Calu3 (cell line): ENCODE measurements around the gene CTSC. TPM values are rescaled to one million over a fixed set of nuclear protein-coding genes. Genes with fewer than 3 reads are reported as not detected.
A peak's percentile ranks its signal among the peaks of the same experiment; 100 is the strongest.

Experiments
- BruUV-seq: library from RNA; stranded (reverse); fragments of 400-500 nt; replicated peaks from 2 replicates; lab custom pipeline; 2021; lab: Mats Ljungman, UMichigan
- CTCF ChIA-PET: fragments of 300-600 bp; sonication (Branson Sonifier 250); formaldehyde crosslinking; loops from one replicate; lab custom pipeline; 2022; ENCODE audit warnings: antibody characterized with exemption; lab: Charles Lee
- DNase-seq: peaks from one replicate; pipeline ENCODE4 v3.0.0; 2022
- H3K27ac Mint-ChIP-seq: one replicate; pipeline ENCODE4 v1.8.0; 2022; ENCODE audit warnings: mixed read lengths; ENCODE audit not compliant: unreplicated experiment
- H3K27me3 Mint-ChIP-seq: one replicate; pipeline ENCODE4 v1.8.0; 2022; ENCODE audit warnings: mixed read lengths; ENCODE audit not compliant: unreplicated experiment
- H3K36me3 Mint-ChIP-seq: one replicate; pipeline ENCODE4 v1.8.0; 2022; ENCODE audit warnings: mild to moderate bottlenecking, moderate library complexity, mixed read lengths; ENCODE audit not compliant: insufficient read depth, unreplicated experiment
- H3K4me1 Mint-ChIP-seq: one replicate; pipeline ENCODE4 v1.8.0; 2022; ENCODE audit warnings: mild to moderate bottlenecking, low read depth, mixed read lengths; ENCODE audit not compliant: unreplicated experiment
- H3K4me3 Mint-ChIP-seq: one replicate; pipeline ENCODE4 v1.8.0; 2022; ENCODE audit warnings: mild to moderate bottlenecking, low read depth, moderate library complexity, mixed read lengths; ENCODE audit not compliant: unreplicated experiment
- H3K9me3 Mint-ChIP-seq: one replicate; pipeline ENCODE4 v1.8.0; 2022; ENCODE audit warnings: low read depth, mixed read lengths; ENCODE audit not compliant: unreplicated experiment
- CTCF ChIP-seq: fragments of 200-600 bp; IDR thresholded peaks from one replicate; pipeline ENCODE4 v1.8.0; 2022; ENCODE audit warnings: antibody characterized with exemption; ENCODE audit not compliant: unreplicated experiment
- intact Hi-C: fragments of 100-400 bp; cut with micrococcal nuclease; formaldehyde crosslinking; loops from one replicate; pipeline ENCODE4 v1.10.0; 2022; ENCODE audit not compliant: unreplicated experiment
- total RNA-seq: library from RNA; stranded (reverse); gene quantifications from 2 replicates; pipeline ENCODE4 v1.2.3, GENCODE V29; 2022

Gene CTSC
- total RNA-seq, 1 experiment from 2014 or later, result 413 TPM

GRCh38 chr11:88315015-88315414 is 22.5 kb downstream of the CTSC start:
- intact Hi-C loops, result loop anchor here (5.0 kb wide), 2 partner anchors 192 to 222 kb away; no protein-coding TSS in a partner anchor
- TF ChIP-seq CTCF, result no peak
- Mint-ChIP-seq H3K4me1 (peaks cover 34% of the 10 kb centered on the region), H3K4me3 (no peak overlapping the region), H3K27me3 (no peaks in the 10 kb centered on the region), H3K36me3 (peaks cover 26% of the 10 kb centered on the region), H3K9me3 (no peaks in the 10 kb centered on the region), H3K27ac (peak overlapping the region; percentile 77)
- CTCF ChIA-PET, result no interaction called here
- no TSS peak for BruUV-seq
- DNase-seq, result no peak

DNA sequence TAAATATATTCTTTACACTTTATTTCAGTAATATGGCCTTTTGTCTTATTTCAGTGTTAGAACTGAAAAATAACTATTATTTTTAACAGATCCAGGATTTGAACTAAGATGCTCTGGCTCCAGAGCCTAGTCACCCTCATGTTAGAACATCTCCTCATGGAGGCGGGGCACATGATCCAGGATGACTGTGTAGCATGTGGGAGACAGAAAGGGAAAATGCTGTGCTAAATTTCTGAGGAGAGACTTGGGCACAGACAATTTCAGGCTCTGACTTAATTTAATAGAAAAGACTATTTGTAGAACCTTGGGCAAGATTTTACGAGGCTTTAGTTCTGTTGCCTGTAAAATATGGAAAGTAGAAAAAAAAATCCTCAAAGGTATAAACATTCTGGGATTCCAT is 24.1 kb downstream of the CTSC start:
- CTCF ChIA-PET, result no interaction called here
- no peak for DNase-seq
- BruUV-seq, result no TSS peak
- no peak for TF ChIP-seq CTCF
- no peaks in the 10 kb centered on the region for H3K27me3 Mint-ChIP-seq
- no peak overlapping the region for H3K27ac Mint-ChIP-seq
- H3K4me1 Mint-ChIP-seq, result peaks cover 34% of the 10 kb centered on the region
- peaks cover 32% of the 10 kb centered on the region for H3K36me3 Mint-ChIP-seq
- no peaks in the 10 kb centered on the region for H3K9me3 Mint-ChIP-seq
- no peak overlapping the region for H3K4me3 Mint-ChIP-seq
- intact Hi-C loops, result no loop called here

DNA sequence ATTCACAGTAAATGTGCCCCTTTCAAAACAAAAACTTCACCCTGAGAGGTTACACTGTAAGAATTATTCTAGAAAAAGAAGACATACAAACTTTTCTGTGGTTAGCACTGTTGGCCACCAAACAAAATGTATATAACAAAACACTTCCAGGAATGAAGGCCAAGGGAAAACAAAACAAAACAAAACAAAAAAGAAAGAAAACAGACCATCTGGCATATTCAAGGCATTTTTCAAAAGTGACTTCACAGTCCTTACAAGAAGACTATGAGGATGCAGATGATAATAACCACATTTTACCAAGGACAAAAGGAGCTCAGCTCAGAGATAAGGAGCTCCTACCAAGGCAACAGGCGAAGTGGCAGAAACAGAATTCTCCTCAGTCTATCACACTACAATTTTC is 24.9 kb downstream of the CTSC start:
- Mint-ChIP-seq H3K4me3 (no peak overlapping the region), H3K36me3 (peaks cover 31% of the 10 kb centered on the region), H3K4me1 (peaks cover 32% of the 10 kb centered on the region), H3K27me3 (no peaks in the 10 kb centered on the region), H3K27ac (peak overlapping the region; percentile 33), H3K9me3 (peaks cover 2% of the 10 kb centered on the region)
- DNase-seq, result no peak
- CTCF ChIA-PET, result no interaction called here
- TF ChIP-seq CTCF, result no peak
- BruUV-seq, result no TSS peak
- intact Hi-C loops, result no loop called here

DNA sequence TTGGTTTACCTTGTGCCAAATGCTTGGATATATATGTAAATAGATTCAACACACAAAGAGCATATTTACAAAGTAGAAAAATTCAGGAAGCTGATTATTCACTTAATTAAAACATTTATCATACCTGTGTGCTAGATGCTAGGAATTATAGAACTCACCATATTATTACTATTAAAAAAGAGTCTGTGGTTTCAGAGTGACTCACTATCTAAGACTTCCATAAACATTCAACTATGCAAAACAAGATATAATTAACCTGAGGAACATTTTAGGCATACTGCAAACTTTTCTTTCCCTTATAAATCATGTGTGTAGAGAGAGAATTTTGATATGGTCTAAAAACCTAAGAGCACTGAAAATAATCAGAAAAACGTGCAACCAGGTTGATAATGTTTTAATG is 27.3 kb downstream of the CTSC start:
- Mint-ChIP-seq H3K9me3 (peaks cover 2% of the 10 kb centered on the region), H3K36me3 (peaks cover 38% of the 10 kb centered on the region), H3K27ac (no peak overlapping the region), H3K27me3 (no peaks in the 10 kb centered on the region), H3K4me3 (no peak overlapping the region), H3K4me1 (peaks cover 26% of the 10 kb centered on the region)
- BruUV-seq, result no TSS peak
- TF ChIP-seq CTCF, result no peak
- intact Hi-C loops, result no loop called here
- no peak for DNase-seq
- CTCF ChIA-PET, result no interaction called here
